Astrocyte of the spinal cord (primary cell): ENCODE data around the gene FOXE1.

Experiments
- DNase-seq: peaks from one replicate; pipeline ENCODE4 v3.0.0; 2011; ENCODE audit warnings: low read depth, low spot score
- H3K4me3 ChIP-seq: 2 replicates; pipeline ENCODE4 v1.5.1; 2011; ENCODE audit warnings: low read depth, mild to moderate bottlenecking, low read length, moderate library complexity
- in situ Hi-C: cut with HindIII; loops from 2 replicates; pipeline ENCODE4 v1.10.0; 2017; ENCODE audit warnings: low sequenced_read_pairs
- TF ChIP-seq, protein P1 (sequence below): IDR thresholded peaks from 2 replicates; pipeline ENCODE4 v1.5.1; 2012; ENCODE audit warnings: low read depth, mild to moderate bottlenecking, low read length, inconsistent platforms

FOXE1 gene

DNA sequence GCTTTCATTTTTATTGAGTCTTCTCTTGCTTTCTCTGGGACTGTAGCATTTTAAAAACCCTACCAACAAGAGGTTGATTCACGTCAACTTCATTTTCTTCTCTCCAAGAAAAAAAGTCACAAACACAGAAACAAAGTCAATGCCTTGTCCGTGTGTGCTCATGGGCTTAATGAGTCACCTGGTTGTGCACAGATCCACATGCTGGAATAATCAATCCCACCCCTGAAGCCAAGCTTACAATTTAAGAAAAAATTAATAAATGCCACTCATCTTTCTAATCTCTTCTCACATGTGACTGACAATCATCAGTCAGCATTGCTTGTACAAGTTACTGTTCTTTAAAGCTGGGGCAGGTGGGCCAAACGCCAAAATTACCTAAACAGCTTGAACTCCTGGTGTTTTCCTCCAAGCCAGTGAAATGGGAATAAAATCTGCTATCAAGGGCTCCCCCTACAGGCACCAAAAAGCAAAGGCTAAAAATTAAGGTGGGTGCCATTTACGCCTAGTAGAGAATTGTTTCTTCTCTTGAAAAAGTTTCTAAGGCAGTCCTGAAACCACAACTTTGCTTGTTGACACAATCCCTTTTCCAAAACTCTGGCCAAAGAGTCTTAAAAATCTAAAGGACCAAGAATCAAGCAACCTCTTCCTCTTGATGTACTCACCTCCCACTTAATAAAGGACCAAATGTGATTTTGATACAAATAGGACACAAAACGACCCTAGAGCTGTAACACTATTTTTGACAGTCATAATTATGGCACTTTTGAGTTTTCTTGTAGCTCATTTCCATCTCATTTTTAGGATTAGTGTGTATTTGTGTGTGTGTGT, 47.9 kb downstream of the FOXE1 start:
- DNase-seq: peak; percentile 58
- TF ChIP-seq, protein P1, sequence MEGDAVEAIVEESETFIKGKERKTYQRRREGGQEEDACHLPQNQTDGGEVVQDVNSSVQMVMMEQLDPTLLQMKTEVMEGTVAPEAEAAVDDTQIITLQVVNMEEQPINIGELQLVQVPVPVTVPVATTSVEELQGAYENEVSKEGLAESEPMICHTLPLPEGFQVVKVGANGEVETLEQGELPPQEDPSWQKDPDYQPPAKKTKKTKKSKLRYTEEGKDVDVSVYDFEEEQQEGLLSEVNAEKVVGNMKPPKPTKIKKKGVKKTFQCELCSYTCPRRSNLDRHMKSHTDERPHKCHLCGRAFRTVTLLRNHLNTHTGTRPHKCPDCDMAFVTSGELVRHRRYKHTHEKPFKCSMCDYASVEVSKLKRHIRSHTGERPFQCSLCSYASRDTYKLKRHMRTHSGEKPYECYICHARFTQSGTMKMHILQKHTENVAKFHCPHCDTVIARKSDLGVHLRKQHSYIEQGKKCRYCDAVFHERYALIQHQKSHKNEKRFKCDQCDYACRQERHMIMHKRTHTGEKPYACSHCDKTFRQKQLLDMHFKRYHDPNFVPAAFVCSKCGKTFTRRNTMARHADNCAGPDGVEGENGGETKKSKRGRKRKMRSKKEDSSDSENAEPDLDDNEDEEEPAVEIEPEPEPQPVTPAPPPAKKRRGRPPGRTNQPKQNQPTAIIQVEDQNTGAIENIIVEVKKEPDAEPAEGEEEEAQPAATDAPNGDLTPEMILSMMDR: peak; percentile 80
- in situ Hi-C loops: no loop called here

DNA sequence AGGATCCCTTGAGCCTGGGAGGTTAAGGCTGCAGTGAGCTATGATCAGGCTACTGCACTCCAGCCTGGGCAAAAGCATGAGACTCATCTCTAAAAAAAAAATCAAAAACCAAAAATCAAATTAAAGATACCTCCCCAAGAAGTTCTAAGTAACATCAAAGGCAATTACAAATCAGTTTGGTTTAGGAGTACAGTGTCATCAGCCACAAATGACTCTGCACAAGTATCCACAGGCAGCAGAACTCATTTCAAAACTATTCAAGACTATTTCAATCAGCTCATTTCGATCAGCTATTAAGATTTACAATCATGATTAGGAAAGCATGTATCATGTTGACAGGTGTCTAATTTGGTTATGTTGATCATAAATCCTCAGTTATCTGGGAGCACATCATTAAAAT, 50.2 kb downstream of the FOXE1 start:
- TF ChIP-seq, protein P1: no peak
- H3K4me3 ChIP-seq: no peak overlapping the region
- no peak for DNase-seq
- in situ Hi-C loops: no loop called here

More for the DNA sequence above, 47.9 kb downstream of the FOXE1 start:
- H3K4me3 ChIP-seq: no peak overlapping the region

DNA sequence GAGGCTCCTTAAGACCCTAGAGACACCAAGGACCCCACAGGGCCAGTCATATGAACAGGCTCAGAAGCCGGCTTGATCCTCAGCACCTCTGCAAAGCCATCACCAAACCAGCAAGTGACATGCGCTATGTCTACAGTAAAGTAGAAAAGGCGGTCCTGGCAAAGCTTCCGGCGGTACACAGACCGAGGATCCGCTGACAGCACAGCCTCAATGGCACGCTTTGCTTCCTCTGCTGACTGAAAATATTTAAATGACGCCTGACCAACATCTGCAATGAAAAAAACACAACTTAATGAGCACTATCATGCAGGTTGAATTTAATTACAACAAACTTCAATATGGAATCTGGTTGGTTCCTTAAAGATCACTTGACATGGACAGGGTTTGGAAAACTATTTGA, 51.7 kb downstream of the FOXE1 start:
- no peak overlapping the region for H3K4me3 ChIP-seq
- in situ Hi-C loops: no loop called here
- no peak for DNase-seq
- TF ChIP-seq, protein P1: no peak

DNA sequence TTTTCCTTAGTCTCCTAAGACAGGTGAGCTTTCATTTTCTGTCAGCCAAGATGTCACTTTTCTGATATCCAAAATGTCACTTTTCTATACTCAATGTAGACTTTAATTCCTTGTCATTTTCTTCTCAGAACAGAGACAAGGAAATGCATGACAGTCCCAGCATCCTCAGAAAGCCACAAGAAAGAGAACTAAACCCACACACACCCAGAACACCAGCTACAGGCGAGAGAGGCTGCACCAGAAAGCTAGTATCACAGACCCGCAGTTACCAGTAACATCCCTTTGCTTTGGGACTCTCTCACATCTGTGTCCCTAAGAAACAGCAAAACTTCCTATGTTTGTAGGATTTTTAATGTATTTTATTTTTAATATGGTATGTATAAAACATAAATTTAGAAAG, 52.2 kb downstream of the FOXE1 start:
- in situ Hi-C loops: no loop called here
- TF ChIP-seq, protein P1: no peak
- DNase-seq: no peak
- H3K4me3 ChIP-seq: no peak overlapping the region
